SK-N-SH (cell line): ENCODE measurements around the gene NAA38. TPM values are rescaled to one million over a fixed set of nuclear protein-coding genes. Genes with fewer than 3 reads are reported as not detected.

Experiments
- CTCF ChIA-PET: fragments of 300-600, 350-600 bp; formaldehyde crosslinking; extraction: SDS; loops from one replicate; lab custom pipeline; 2021; lab: Yijun Ruan, JAX
- POLR2A ChIA-PET: fragments of 350-600 bp; sonication (Branson Sonifier 250); formaldehyde crosslinking; extraction: SDS; loops from one replicate; lab custom pipeline; 2020; ENCODE audit warnings: antibody characterized with exemption, inconsistent platforms; lab: Yijun Ruan, JAX
- DNase-seq: peaks from one replicate; pipeline ENCODE4 v3.0.0; 2012
- H2AFZ ChIP-seq: fragments of 200-600 bp; sonication (generic); 2 replicates; pipeline ENCODE4 v1.8.1; 2016; ENCODE audit warnings: antibody characterized with exemption, mild to moderate bottlenecking, low read depth
- H3F3A ChIP-seq: fragments of 200-600 bp; sonication (generic); replicated peaks from 2 replicates; pipeline ENCODE3; 2016; ENCODE audit warnings: antibody characterized with exemption, mild to moderate bottlenecking; ENCODE audit not compliant: insufficient read depth
- H3K27ac ChIP-seq, 2 experiments: fragments of 200-500 bp in 1 of 2; fragments of 200-600 bp in 1 of 2; sonication (Bioruptor generic) in 1 of 2; sonication (generic), shearing (Covaris generic) in 1 of 2; 2 replicates each; pipeline versions ENCODE4 v1.5.1 to v1.6.1; 2014 to 2016; ENCODE audit warnings: low read depth in 2 of 2, inconsistent platforms in 1 of 2, low read length in 1 of 2, mild to moderate bottlenecking in 1 of 2, mixed read lengths in 1 of 2
- H3K27me3 ChIP-seq: fragments of 200-600 bp; sonication (generic), shearing (Covaris generic); 2 replicates; pipeline ENCODE4 v1.6.1; 2016; ENCODE audit warnings: mixed run types; ENCODE audit not compliant: insufficient read depth
- H3K36me3 ChIP-seq, 2 experiments: fragments of 200-500 bp in 1 of 2; fragments of 200-600 bp in 1 of 2; sonication (Bioruptor generic) in 1 of 2; sonication (generic) in 1 of 2; replicated peaks in 1 of 2; 2 replicates each; pipeline versions ENCODE3 to v1.5.1; 2014 to 2016; ENCODE audit warnings: low read length in 1 of 2, mild to moderate bottlenecking in 1 of 2; ENCODE audit not compliant: insufficient read depth in 2 of 2, control insufficient read depth in 1 of 2
- H3K4me1 ChIP-seq, 2 experiments: fragments of 200-500 bp in 1 of 2; fragments of 200-600 bp in 1 of 2; sonication (Bioruptor generic) in 1 of 2; sonication (generic), shearing (Covaris generic) in 1 of 2; 2 replicates each; pipeline versions ENCODE4 v1.5.1 to v1.6.1; 2014 to 2016; ENCODE audit warnings: low read depth in 1 of 2, low read length in 1 of 2, mixed run types in 1 of 2; ENCODE audit not compliant: insufficient read depth in 2 of 2, control insufficient read depth in 1 of 2
- H3K4me2 ChIP-seq: fragments of 200-600 bp; sonication (generic), shearing (Covaris generic); 2 replicates; pipeline ENCODE4 v1.6.1; 2017; ENCODE audit warnings: mixed run types
- H3K4me3 ChIP-seq, 2 experiments: fragments of 200-500 bp in 1 of 2; fragments of 200-600 bp in 1 of 2; sonication (Bioruptor generic) in 1 of 2; sonication (generic), shearing (Covaris generic) in 1 of 2; 2 replicates each; pipeline versions ENCODE4 v1.5.1 to v1.8.1; 2014 to 2016; ENCODE audit warnings: low read depth in 2 of 2, inconsistent platforms in 1 of 2, low read length in 1 of 2, mild to moderate bottlenecking in 1 of 2, mixed read lengths in 1 of 2, moderate library complexity in 1 of 2
- H3K79me2 ChIP-seq: fragments of 200-600 bp; sonication (generic); 2 replicates; pipeline ENCODE4 v1.8.1; 2017; ENCODE audit warnings: mild to moderate bottlenecking; ENCODE audit not compliant: insufficient read depth
- H3K9ac ChIP-seq: fragments of 200-600 bp; sonication (generic); 2 replicates; pipeline ENCODE4 v1.6.1; 2017; ENCODE audit warnings: mixed run types
- H3K9me2 ChIP-seq: fragments of 200-600 bp; sonication (generic); 2 replicates; pipeline ENCODE4 v1.6.1; 2017; ENCODE audit warnings: mixed run types
- H3K9me3 ChIP-seq: fragments of 200-600 bp; sonication (generic); 2 replicates; pipeline ENCODE4 v1.6.1; 2017; ENCODE audit warnings: mixed run types, mild to moderate bottlenecking, moderate library complexity
- H4K20me1 ChIP-seq: fragments of 200-600 bp; sonication (generic); 2 replicates; pipeline ENCODE4 v1.6.1; 2017; ENCODE audit warnings: mild to moderate bottlenecking, mixed run types; ENCODE audit not compliant: insufficient read depth
- EP300 ChIP-seq, 2 experiments: IDR thresholded peaks; 2 replicates each; pipeline versions ENCODE4 v1.4.0 to v1.6.1; 2012; ENCODE audit warnings: borderline replicate concordance in 1 of 2, low read depth in 1 of 2, low read length in 1 of 2
- GATA2 ChIP-seq: sonication (generic); formaldehyde crosslinking; IDR thresholded peaks from 2 replicates; pipeline ENCODE4 v1.5.0; 2020; ENCODE audit warnings: mild to moderate bottlenecking, missing genetic modification reagents
- JUND ChIP-seq: IDR thresholded peaks from 2 replicates; pipeline ENCODE4 v1.4.0; 2012
- MAX ChIP-seq: IDR thresholded peaks from 2 replicates; pipeline ENCODE4 v1.4.0; 2012; ENCODE audit warnings: low read depth
- NFIC ChIP-seq: IDR thresholded peaks from 2 replicates; pipeline ENCODE4 v1.4.0; 2012; ENCODE audit warnings: borderline replicate concordance
- PBX3 ChIP-seq: IDR thresholded peaks from 2 replicates; pipeline ENCODE4; 2012
- RAD21 ChIP-seq: IDR thresholded peaks from 2 replicates; pipeline ENCODE4 v1.6.1; 2012; ENCODE audit warnings: mild to moderate bottlenecking, low read length
- RCOR1 ChIP-seq: fragments of 150-350 bp; IDR thresholded peaks from 2 replicates; pipeline ENCODE4 v1.6.1; 2017; ENCODE audit warnings: antibody characterized with exemption, low read length
- SIN3A ChIP-seq: IDR thresholded peaks from 2 replicates; pipeline ENCODE4 v1.6.1; 2012; ENCODE audit warnings: low read depth, mild to moderate bottlenecking, low read length, moderate library complexity, borderline replicate concordance
- TCF12 ChIP-seq: IDR thresholded peaks from 2 replicates; pipeline ENCODE4 v1.4.0; 2012
- TEAD4 ChIP-seq: IDR thresholded peaks from 2 replicates; pipeline ENCODE4 v1.4.0; 2012; ENCODE audit warnings: mild to moderate bottlenecking, borderline replicate concordance; ENCODE audit not compliant: insufficient read depth
- USF2 ChIP-seq: fragments of 150-350 bp; IDR thresholded peaks from 2 replicates; pipeline ENCODE4 v1.6.1; 2017; ENCODE audit warnings: antibody characterized with exemption, low read length, low read depth, borderline replicate concordance
- YY1 ChIP-seq: IDR thresholded peaks from 2 replicates; pipeline ENCODE4 v1.4.0; 2012; ENCODE audit warnings: low read depth, mild to moderate bottlenecking
- WGBS: methylation state at CpG from one replicate; pipeline ENCODE4 v1.1.6; 2017; ENCODE audit warnings: low lambda C conversion rate; 5-methylcytosine and 5-hydroxymethylcytosine counted together
- polyA plus RNA-seq, 3 experiments: library from polyadenylated mRNA; depleted of rRNA; stranded (reverse); fragments of >200 nt; gene quantifications; 2 replicates each; pipeline ENCODE4 v1.2.3, GENCODE V29; 2012
- TF ChIP-seq, protein P1 (sequence below): IDR thresholded peaks from 2 replicates; pipeline ENCODE4 v1.4.0; 2012; ENCODE audit warnings: low read depth, borderline replicate concordance
- TF ChIP-seq, protein P2 (sequence below): fragments of 150-350 bp; IDR thresholded peaks from 2 replicates; pipeline ENCODE4 v1.6.1; 2016; ENCODE audit warnings: mild to moderate bottlenecking, low read depth, low read length

NAA38 gene
- polyA plus RNA-seq, 1 of the 3 experiments (the other 2 are of a cell fraction): 202 TPM

- POLR2A ChIA-PET: no interaction called here
- 80% methylated on average over 24 of the region's 27 CpGs for WGBS
These were observed 38.4 kb downstream of the NAA38 start for GRCh38 chr17:7818746-7819645.

DNA sequence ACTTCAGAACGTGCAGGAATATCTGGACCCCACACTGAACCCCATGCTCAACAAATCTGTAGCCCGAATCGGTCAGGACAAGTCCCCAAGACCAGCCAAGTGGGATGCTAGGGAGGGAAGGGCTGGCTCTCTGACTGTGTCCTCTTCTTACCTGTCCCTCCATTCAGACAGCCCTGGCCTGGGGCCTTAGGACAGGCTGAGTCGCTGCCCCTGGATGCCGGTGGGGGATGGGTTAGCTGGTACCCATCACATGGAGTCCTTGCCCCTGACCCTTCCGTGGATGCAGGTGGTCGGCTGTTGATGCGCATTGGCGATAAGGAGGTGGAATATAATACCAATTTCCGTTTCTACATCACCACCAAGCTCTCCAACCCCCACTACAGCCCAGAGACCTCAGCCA is 39.3 kb downstream of the NAA38 start:
- Histone ChIP-seq H3K79me2 (no peaks in the 10 kb centered on the region), H3K9me3 (no peaks in the 10 kb centered on the region), H2AFZ (no peak overlapping the region), H3K9me2 (no peaks in the 10 kb centered on the region), H4K20me1 (no peaks in the 10 kb centered on the region), H3F3A (no peaks in the 10 kb centered on the region), H3K9ac (no peak overlapping the region), H3K27ac (no peak overlapping the region), H3K36me3 (no peaks in the 10 kb centered on the region), H3K4me1 (peaks cover 0 to 8% of the 10 kb centered on the region in 2 experiments; a peak in 1 of 4 replicates), H3K4me2 (no peak overlapping the region), H3K4me3 (no peak overlapping the region), H3K27me3 (no peaks in the 10 kb centered on the region)
- TF ChIP-seq JUND (no peak), TEAD4 (no peak), EP300 (IDR thresholded peaks at IDR 0.05; ENCODE audit: borderline replicate concordance in 1 of 2, low read depth in 1 of 2, low read length in 1 of 2) (no peak), NFIC (no peak), YY1 (no peak), SIN3A (no peak), USF2 (no peak), GATA2 (no peak), RCOR1 (no peak), RAD21 (no peak), PBX3 (no peak), MAX (no peak), TCF12 (no peak)
- TF ChIP-seq, protein P1, sequence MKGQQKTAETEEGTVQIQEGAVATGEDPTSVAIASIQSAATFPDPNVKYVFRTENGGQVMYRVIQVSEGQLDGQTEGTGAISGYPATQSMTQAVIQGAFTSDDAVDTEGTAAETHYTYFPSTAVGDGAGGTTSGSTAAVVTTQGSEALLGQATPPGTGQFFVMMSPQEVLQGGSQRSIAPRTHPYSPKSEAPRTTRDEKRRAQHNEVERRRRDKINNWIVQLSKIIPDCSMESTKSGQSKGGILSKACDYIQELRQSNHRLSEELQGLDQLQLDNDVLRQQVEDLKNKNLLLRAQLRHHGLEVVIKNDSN: no peak
- TF ChIP-seq, protein P2, sequence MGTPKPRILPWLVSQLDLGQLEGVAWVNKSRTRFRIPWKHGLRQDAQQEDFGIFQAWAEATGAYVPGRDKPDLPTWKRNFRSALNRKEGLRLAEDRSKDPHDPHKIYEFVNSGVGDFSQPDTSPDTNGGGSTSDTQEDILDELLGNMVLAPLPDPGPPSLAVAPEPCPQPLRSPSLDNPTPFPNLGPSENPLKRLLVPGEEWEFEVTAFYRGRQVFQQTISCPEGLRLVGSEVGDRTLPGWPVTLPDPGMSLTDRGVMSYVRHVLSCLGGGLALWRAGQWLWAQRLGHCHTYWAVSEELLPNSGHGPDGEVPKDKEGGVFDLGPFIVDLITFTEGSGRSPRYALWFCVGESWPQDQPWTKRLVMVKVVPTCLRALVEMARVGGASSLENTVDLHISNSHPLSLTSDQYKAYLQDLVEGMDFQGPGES: no peak
- CTCF ChIA-PET: interaction anchor here (1.0 to 2.7 kb wide), 5 partner anchors 17 to 80 kb away, joined by 4 to 18 read pairs (median 6); partner anchors contain the start of gene NAA38
- 57% methylated on average over 9 of the region's 10 CpGs for WGBS
- no peak for DNase-seq
- POLR2A ChIA-PET: no interaction called here

More at GRCh38 chr17:7818746-7819645, 38.4 kb downstream of the NAA38 start:
- Histone ChIP-seq H3K4me3 (no peak overlapping the region), H3K36me3 (no peaks in the 10 kb centered on the region), H3K79me2 (no peaks in the 10 kb centered on the region), H3K9ac (no peak overlapping the region), H3K27me3 (no peaks in the 10 kb centered on the region), H3K4me1 (peaks cover 0 to 8% of the 10 kb centered on the region in 2 experiments; a peak in 1 of 4 replicates), H3K9me3 (no peaks in the 10 kb centered on the region), H2AFZ (no peak overlapping the region), H4K20me1 (no peaks in the 10 kb centered on the region), H3K9me2 (no peaks in the 10 kb centered on the region), H3F3A (no peaks in the 10 kb centered on the region), H3K27ac (no peak overlapping the region), H3K4me2 (no peak overlapping the region)
- CTCF ChIA-PET: interaction anchor here (0.6 to 1.7 kb wide), 10 partner anchors 16 to 222 kb away, joined by 3 to 9 read pairs (median 4); partner anchors contain the start of gene NAA38
- no peak for DNase-seq
- TF ChIP-seq GATA2: no peak
- TF ChIP-seq SIN3A: no peak
